Activated T-cell treated with anti-CD3 and anti-CD28 coated beads, Interleukin-2, amount 50 U/mL, for 24 hours (primary cell): ENCODE measurements around the gene CRCP.

Source experiments
- DNase-seq: peaks from one replicate; pipeline ENCODE4 v3.0.0-alpha.2; 2020
- H3K27ac Mint-ChIP-seq: 2 replicates; pipeline ENCODE4 v1.8.0; 2020; ENCODE audit warnings: mild to moderate bottlenecking, mixed read lengths
- H3K27me3 Mint-ChIP-seq: 2 replicates; pipeline ENCODE4 v1.8.0; 2020; ENCODE audit warnings: mixed read lengths
- H3K36me3 Mint-ChIP-seq: 2 replicates; pipeline ENCODE4 v1.8.0; 2020; ENCODE audit warnings: low read depth, mixed read lengths
- H3K4me1 Mint-ChIP-seq: 2 replicates; pipeline ENCODE4 v1.8.0; 2020; ENCODE audit warnings: low read depth, mixed read lengths
- H3K4me3 Mint-ChIP-seq: 2 replicates; pipeline ENCODE4 v1.8.0; 2020; ENCODE audit warnings: mild to moderate bottlenecking, moderate library complexity, mixed read lengths
- H3K9me3 Mint-ChIP-seq: 2 replicates; pipeline ENCODE4 v1.8.0; 2020; ENCODE audit warnings: mixed read lengths

Gene CRCP

DNA sequence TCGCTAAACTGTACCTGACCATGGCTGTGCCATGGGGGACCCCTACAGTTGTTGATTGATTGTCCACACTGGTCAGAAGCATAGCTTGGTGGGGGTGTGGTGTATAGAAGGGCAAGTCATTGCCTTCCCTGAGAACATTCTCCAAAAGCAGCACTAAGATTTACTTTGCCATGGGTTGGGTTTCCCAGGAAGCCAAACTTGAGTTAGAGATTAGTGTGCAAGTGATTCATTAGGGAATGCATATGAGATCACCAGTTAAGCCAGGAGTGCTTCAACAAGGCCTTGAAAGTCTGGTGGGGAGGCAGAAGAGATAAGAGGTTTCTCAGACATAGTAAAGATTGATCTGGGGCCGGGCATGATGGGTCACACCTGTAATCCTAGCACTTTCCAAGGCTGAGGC lies 69.1 kb downstream of the CRCP start:
- no peaks in the 10 kb centered on the region for H3K27me3 Mint-ChIP-seq
- no peak overlapping the region for H3K27ac Mint-ChIP-seq
- no peaks in the 10 kb centered on the region for H3K9me3 Mint-ChIP-seq
- H3K4me1 Mint-ChIP-seq = no peaks in the 10 kb centered on the region
- DNase-seq = no peak
- H3K4me3 Mint-ChIP-seq = no peak overlapping the region
- no peaks in the 10 kb centered on the region for H3K36me3 Mint-ChIP-seq

DNA sequence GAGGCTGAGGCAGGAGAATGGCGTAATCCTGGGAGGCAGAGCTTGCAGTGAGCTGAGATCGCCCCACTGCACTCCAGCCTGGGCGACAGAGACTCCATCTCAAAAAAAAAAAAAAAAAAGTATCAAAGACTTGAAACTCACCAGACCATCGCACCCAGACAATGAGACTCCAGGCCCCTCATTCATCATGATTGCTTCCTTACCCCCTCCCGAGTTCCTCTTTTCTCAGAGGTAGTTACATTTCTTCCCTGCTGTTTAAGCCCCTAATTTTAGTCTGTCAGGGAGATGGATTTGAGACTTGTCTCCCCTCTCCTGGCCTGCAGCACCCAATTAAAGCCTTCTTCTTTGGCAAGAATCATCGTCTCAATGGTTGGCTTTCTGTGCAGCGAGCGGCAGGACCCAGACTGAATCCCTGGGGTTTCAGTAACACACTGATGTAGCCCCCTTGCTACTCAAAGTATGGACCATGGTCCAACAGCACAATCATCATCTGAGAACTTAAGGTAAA lies 71.1 kb downstream of the CRCP start:
- Mint-ChIP-seq H3K4me1 (no peaks in the 10 kb centered on the region), H3K9me3 (no peaks in the 10 kb centered on the region), H3K27me3 (no peaks in the 10 kb centered on the region), H3K27ac (no peak overlapping the region), H3K36me3 (no peaks in the 10 kb centered on the region), H3K4me3 (no peak overlapping the region)
- no peak for DNase-seq

DNA sequence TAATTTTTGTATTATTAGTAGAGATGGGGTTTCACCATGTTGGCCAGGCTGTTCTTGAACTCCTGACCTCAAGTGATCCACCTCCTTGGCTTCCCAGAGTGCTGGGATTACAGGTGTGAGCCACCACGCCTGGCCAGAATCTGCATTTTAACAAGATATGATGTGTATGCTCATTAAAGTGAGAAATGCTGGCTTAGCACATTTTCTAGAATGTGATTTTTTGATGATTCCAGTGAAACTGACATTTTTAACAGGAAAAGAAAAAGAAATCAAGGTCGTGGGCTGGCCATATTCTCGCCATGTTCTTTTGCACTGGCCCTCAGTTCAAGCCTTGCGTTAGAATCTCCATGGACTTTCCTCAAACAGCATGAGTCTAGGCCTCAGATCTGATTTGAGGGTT lies 72.3 kb downstream of the CRCP start:
- Mint-ChIP-seq H3K27ac (no peak overlapping the region), H3K36me3 (no peaks in the 10 kb centered on the region), H3K27me3 (no peaks in the 10 kb centered on the region), H3K9me3 (no peaks in the 10 kb centered on the region), H3K4me3 (no peak overlapping the region), H3K4me1 (no peaks in the 10 kb centered on the region)
- no peak for DNase-seq

DNA sequence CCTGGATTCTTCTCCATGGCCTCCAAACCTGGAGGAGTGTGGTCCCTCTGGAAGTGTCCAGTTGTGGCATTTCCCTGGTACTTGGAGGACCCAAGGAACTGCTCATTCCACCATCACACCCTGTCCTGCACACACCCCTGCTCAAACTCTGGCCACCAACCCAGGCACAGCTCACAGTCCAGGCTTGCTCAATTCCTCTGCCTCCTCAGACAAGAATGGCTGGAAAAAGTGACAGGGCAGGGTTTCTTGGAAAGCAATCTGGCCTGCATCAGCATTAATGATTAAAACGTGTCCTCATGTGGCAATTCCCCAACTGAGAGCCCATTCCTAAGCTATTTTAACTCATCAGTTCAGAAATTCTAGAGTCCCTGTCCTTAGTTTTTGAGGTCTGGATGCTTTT lies 73.3 kb downstream of the CRCP start:
- H3K9me3 Mint-ChIP-seq = no peaks in the 10 kb centered on the region
- H3K4me1 Mint-ChIP-seq = no peaks in the 10 kb centered on the region
- H3K27ac Mint-ChIP-seq = no peak overlapping the region
- DNase-seq = no peak
- H3K27me3 Mint-ChIP-seq = no peaks in the 10 kb centered on the region
- no peaks in the 10 kb centered on the region for H3K36me3 Mint-ChIP-seq
- H3K4me3 Mint-ChIP-seq = no peak overlapping the region

DNA sequence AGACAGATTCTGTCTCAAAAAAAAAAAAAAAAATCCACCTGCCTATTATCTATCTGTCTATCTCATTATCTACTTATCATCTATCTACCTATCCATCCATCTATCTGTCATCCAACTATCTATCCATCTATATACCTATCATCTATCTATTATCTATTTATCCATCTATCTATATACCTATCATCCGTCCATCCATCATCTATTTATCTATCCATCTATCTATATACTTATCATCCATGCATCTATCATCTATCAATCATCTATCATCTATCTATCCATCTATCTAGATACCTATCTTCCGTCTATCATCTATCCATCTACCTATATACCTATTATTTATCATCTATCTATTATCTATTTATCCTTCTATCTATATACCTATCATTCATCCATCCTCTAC lies 74.0 kb downstream of the CRCP start:
- H3K9me3 Mint-ChIP-seq = no peaks in the 10 kb centered on the region
- H3K27me3 Mint-ChIP-seq = no peaks in the 10 kb centered on the region
- no peak for DNase-seq
- no peak overlapping the region for H3K4me3 Mint-ChIP-seq
- H3K4me1 Mint-ChIP-seq = no peaks in the 10 kb centered on the region
- no peak overlapping the region for H3K27ac Mint-ChIP-seq
- H3K36me3 Mint-ChIP-seq = no peaks in the 10 kb centered on the region

DNA sequence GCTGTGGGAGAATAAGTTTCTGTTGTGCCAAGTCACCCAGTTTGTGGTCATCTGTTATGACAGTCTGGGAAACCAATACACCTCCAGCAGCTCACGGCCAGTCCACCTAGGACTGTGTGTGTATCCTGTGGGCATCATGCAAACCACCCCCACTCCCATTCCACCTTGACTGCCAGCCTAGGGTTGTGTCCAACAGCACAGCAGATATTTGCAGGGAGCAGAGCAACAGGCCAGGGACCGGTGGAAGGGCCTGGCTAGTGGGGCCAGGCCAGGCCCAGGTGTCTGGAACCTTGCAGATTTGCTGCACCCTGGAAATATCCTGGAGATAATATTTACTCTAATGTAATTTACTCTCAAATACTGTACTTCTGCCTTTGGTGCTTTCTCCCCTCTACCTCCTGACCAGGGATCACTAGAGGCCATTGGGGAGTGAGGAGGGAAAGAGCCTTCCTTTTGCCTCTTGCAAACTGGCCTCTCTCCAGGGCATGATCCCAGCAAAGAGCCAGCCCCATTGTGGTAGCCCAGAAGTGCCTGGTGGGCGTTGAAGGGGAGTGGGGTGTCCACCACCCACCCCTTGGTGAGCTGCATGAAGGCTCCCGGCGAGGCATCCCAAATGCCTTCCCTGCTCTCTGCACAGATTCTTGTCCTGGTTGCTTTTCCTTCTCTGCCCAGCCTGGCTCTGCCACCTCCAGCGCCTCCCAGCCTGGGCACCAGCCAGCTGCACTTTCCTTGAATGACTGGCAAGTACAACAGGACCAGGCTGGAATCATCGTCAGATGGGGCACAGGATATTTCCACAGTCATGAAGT lies 75.3 kb downstream of the CRCP start:
- no peak for DNase-seq
- H3K27ac Mint-ChIP-seq = no peak overlapping the region
- H3K4me1 Mint-ChIP-seq = no peaks in the 10 kb centered on the region
- no peaks in the 10 kb centered on the region for H3K9me3 Mint-ChIP-seq
- no peak overlapping the region for H3K4me3 Mint-ChIP-seq
- H3K27me3 Mint-ChIP-seq = no peaks in the 10 kb centered on the region
- H3K36me3 Mint-ChIP-seq = no peaks in the 10 kb centered on the region

DNA sequence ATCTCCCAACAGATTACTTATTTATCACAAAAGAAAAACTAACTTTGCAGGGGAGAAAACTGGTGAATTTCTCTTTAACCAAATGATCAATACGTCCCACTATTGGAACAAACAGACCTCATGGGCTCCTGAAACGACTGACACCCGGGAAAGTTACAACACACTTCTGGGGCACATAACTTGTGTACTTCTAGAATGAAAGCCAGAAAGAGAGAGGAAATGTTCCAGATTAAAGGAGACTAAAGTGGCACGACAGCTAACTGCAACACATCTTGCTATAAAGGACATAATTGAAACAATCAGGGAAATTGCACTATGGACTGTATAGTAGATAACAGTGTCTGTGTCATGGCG lies 75.8 kb downstream of the CRCP start:
- Mint-ChIP-seq H3K27ac (no peak overlapping the region), H3K4me1 (no peaks in the 10 kb centered on the region), H3K27me3 (no peaks in the 10 kb centered on the region), H3K9me3 (no peaks in the 10 kb centered on the region), H3K4me3 (no peak overlapping the region), H3K36me3 (no peaks in the 10 kb centered on the region)
- DNase-seq = no peak

DNA sequence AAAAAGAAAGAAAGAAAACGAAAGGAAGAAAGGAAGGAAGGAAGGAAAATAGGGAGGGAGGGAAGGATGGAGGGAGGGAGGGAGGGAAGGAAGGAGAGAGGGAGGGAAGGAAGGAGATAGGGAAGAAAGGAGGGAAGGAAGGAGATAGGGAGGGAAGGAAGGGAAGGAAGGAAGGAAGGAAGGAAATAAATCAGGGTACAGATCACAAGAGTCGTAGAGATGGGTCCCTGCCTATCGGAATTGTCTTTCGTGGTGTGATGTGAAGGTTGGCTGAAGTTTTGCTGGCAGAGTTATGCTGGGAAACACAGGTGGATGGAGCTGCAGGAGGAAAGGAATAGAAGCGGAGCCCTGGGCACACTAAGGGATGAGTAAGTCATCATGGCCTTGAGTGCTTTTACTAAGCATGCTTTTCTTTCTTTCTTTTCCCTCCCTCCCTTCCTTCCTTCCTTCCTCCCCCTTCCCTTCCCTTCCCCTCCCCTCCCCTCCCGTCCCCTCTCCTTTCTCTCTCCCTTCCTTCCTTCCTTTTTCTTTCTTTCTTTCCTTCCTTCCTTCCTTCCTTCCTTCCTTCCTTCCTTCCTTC lies 78.6 kb downstream of the CRCP start:
- Mint-ChIP-seq H3K36me3 (no peaks in the 10 kb centered on the region), H3K27me3 (no peaks in the 10 kb centered on the region), H3K9me3 (no peaks in the 10 kb centered on the region), H3K27ac (no peak overlapping the region), H3K4me3 (no peak overlapping the region), H3K4me1 (no peaks in the 10 kb centered on the region)
- no peak for DNase-seq

DNA sequence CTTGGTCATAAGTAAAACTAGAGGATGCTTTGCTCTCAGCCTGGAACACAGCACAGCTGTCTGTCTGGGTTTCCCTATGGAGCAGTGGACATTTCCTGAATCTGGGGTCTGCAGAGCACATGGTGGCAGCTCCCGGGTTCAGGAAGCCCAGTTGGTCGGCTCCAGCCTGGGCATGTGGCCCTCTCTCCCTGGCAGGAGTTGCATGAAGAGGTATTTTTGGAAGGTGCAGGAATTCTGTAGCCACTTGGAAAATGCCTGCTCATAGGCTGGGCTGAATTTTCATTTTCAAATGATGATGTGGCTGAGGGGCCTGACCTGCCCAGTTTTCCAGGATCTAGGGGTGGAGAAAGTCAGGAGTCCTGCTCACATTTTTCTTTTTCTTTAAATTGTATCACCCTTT lies 83.8 kb downstream of the CRCP start:
- Mint-ChIP-seq H3K9me3 (no peaks in the 10 kb centered on the region), H3K4me3 (no peak overlapping the region), H3K36me3 (no peaks in the 10 kb centered on the region), H3K4me1 (peaks cover 7% of the 10 kb centered on the region), H3K27me3 (peaks cover 19% of the 10 kb centered on the region), H3K27ac (no peak overlapping the region)
- no peak for DNase-seq

DNA sequence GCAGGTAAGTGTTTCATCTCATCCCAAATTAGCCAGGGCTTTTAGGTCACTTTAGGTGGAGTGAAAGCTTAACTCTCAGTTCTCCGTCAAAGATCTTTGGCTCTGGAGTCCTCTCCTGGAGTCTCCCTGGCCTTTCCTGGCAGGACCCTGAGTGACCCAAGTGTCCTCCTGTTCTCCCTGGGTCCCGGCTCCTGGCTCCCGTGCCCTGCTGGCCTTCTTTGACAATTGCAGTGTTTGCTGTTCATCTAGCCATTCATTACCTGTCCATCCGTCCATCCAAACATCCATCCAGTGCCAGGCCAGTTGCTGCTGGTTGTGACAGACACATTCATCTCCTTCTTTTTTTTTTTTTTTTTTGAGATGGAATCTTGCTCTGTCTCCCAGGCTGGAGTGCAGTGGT lies 84.3 kb downstream of the CRCP start:
- Mint-ChIP-seq H3K36me3 (no peaks in the 10 kb centered on the region), H3K27ac (no peak overlapping the region), H3K9me3 (no peaks in the 10 kb centered on the region), H3K4me1 (peaks cover 7% of the 10 kb centered on the region), H3K4me3 (no peak overlapping the region), H3K27me3 (peaks cover 19% of the 10 kb centered on the region)
- DNase-seq = no peak

DNA sequence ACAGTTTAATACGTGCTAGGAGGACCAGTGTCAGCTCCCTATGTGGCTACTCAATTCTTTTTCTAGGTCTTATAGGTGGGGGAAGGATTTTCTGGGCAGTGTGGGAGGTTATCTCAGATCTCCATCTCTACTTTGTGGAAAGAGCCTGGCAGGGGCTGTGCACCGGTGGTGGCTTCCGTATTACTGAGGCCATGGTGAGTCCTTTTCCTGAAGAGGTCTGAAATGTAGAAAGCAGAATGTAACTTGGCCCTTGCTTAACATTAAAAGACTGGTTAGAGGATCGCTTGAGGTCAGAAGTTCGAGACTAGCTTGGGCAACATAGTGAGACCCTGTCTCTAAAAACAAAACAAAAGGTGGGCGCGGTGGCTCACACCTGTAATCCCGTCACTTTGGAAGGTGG lies 87.8 kb downstream of the CRCP start:
- H3K9me3 Mint-ChIP-seq = no peaks in the 10 kb centered on the region
- peaks cover 5% of the 10 kb centered on the region for H3K36me3 Mint-ChIP-seq
- H3K27me3 Mint-ChIP-seq = peaks cover 31% of the 10 kb centered on the region
- H3K4me1 Mint-ChIP-seq = peaks cover 30% of the 10 kb centered on the region
- DNase-seq = no peak
- no peak overlapping the region for H3K4me3 Mint-ChIP-seq
- no peak overlapping the region for H3K27ac Mint-ChIP-seq
